Retina (tissue), 1 donor: ENCODE measurements around the gene IGFALS.
"Not testable (repeated sequence)": the region's sequence is repeated elsewhere in the genome, so short reads cannot be mapped to it uniquely, and the experiment has no call there.

Source experiments
- DNase-seq: peaks from one replicate; pipeline ENCODE4 v3.0.0-alpha.2; 2016

IGFALS gene

DNA sequence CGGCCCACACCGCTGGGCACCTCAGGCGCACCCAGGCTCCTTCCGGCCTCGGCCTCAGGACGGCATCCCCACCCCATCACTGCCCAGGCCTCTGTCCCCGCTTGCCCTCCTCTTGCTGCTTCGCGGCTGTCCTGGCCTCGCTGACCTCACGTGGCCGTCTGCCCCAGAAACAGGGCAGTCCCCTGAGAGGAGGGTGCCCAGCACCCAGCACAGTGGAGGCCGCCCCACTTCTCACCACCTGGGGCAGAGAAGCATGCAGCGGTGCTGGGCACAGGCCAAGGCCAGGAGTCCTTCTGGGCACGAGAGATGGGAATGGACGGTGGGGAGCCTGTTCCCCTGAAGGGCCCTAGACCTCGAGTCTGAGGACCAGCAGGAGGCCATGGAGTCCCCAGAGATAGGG lies 24.2 kb upstream of the IGFALS start:
- DNase-seq: no peak

DNA sequence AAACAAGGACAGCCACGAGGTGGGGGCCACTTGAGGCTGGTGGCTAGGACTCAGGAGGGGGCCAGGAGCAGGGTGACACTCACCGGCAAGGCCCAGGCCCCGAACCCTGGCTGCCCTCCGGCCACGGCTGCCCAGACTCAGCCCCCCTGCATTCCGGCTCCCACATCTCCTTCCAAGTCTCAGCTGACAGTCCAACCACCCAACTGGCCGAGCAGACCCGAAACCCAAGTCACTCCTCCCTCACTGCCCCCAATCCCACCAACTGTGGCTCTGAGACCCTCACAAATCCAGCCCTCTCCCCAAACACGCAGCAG lies 23.7 kb upstream of the IGFALS start:
- no peak for DNase-seq

DNA sequence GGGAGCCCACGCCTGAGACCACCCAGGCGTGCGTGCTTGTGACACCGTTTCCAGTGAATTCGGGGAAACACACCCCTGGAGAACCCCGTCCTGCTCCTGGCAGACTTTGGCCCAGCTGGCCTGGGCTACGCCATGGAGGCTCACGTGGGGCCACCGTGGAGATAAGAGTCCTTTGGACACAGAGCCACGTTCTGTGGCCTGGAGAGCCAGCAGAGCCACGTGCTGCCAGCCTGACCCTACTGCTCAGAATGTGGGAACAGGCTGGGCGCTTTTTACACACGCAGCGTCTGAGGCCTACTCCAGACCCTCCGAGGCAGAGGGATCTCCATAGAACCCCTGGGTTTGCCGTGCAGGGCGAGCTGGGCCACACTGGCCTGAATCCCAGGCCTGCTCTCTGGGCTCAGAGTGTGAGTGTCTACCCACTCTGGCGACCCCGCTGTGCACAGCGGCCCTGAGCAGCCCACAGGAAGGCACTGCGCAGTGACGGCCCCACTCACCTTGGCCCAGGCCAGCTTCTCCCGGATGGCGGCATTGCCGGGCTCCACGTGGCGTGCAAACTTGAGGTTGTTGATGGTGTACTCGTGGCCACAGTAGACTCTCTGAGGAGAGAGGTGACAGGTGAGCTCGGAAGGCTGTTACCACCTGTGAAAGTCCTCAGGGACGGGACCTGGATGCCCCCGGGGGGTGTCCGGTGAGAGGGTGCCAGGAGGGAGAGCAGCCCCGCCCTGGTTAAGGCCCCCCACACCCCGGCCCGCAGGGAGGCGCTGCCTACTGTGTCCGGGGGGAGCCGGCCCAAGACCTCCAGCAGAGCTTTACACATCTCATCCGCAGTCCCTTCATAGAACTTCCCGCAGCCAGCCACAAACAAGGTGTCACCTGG lies 23.1 kb upstream of the IGFALS start:
- no peak for DNase-seq

DNA sequence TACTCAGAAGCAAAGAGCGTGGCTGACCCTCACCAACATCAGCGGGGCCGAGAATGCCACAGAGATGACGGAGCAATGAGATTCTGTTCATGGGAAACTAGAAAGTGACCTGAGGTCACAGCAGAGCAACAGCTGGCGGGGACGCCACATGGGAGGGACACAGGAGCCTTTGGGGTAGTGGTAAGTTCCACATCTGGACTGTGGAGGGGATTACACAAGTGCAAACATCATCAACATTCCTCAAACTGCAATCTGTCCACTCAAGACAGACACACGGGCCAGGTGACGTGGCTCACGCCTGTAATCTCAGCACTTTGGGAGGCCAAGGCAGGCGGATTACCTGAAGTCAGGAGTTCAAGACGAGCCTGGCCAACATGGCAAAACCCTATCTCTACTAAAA lies 22.0 kb upstream of the IGFALS start:
- DNase-seq: no peak

DNA sequence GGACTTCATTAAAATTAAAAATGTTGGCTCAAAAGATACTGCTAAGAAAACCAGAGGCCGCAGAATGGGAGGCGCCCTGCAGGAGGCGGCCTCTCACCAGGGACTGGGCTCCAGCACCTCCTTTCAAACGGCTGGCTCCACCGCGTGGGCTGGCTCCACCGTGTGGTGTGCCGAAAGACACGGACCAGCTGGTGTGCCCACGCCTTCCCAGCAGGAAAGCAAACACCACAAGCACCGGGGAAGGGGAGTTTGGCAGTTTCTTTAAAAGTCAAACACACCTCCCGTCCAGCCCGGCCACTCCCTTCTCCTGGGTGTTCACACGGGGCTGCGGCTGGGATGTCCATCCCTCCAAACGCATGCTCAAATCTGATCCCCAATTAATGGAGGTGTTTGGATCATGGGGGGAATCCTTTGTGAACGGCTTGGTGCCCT lies 19.2 kb upstream of the IGFALS start:
- no peak for DNase-seq

DNA sequence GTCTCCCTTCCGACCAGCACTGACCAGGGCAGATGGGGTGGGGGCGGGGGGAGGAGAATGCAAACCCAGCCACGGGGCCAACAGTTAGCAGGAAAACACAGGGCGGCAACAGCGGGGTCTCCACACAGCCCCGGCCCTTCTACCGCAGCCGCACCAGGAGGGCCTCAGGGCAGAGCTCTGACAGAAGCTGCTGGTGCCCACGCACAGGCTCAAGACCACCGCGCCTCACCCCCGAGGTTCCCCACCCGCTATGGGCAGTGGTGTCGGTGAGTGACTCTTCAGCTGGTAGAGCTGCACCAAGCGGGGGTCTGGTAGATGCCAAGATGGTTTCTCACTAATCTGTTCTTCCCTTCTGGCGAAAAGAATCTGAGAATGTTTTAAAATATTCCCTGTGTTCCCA lies 17.0 kb upstream of the IGFALS start:
- no peak for DNase-seq

DNA sequence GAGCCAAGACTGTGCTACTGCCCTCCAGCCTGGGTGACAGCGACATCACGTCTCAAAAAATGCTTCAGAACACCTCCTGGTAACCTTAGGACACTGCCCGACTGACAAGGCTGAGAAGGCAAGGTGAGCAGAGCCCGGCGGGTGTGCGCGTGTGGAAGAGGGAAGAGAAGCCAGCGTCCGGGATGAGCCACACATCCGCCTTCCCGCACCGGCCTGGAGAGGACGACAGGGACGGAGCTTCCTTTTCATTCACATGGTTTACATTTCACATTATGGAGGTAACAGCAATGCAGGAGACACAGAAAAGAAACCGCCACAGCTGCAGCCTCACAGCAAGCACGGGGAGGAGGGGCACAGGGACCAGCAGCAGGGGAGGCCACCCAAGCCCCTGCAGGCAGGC lies 16.6 kb upstream of the IGFALS start:
- no peak for DNase-seq

DNA sequence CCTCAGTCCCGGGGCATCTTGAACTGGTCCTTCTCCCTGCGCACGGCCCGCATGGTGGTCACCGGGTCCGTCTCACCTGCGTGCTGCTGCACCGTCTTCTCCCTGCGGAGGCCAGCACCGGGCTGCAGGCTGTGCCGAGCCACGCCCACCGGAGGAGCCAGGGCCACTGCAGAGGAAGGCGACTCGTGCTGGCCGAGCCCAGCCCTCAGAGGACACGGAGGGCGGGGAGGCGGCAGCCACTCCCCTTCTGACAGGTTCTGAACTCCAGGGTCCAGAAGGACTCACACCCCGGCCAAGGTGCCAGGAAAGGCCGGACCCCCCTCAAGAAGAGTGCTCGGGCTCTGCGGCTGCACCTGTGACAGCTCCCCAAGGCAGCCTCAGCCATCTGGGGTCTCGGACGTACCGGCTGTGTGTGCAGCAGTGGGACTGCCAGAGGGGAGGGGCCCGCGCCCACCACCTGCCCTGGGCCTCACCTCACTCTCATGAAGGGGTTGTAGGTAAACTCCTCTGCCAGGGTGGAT lies 15.8 kb upstream of the IGFALS start:
- no peak for DNase-seq

DNA sequence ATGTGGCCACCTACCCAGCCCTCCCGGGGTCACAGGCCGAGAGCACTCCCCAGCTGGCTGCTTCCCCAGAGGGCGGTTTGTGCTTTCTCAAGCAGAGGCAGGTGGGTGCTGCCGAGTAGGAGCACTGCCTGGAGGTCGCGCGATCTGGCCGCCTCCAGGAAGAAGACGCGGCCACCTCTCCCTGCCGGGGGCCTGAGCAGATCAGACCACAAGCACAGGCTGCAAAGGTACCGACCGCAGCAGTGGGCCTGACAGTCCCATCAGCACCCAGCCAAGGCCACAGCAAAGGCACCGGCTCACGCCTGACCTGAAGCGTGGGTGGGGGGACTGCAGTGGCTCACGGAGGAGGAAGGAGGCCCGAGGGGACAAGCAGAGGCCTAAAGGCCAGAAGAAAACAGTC lies 15.2 kb upstream of the IGFALS start:
- no peak for DNase-seq

DNA sequence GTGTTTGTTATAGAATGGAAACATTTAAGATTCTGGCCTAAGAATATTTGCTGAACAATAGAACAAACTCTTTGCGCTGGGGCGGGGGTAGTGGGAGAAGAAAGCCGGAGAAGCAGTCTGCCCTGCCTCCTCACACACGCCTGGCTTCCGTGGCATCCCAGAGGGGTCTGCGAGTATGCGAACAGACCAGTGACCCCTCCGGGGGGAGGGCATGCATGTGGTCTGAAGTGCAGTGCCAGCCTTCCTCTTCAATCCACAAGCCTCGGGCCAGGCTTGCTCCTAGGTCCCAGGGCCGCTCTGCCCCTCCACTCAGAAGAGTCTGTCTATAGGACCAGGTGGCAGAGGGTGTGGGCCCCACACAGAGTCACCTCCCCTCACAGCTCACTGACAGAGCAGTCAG lies 14.1 kb upstream of the IGFALS start:
- DNase-seq: no peak

DNA sequence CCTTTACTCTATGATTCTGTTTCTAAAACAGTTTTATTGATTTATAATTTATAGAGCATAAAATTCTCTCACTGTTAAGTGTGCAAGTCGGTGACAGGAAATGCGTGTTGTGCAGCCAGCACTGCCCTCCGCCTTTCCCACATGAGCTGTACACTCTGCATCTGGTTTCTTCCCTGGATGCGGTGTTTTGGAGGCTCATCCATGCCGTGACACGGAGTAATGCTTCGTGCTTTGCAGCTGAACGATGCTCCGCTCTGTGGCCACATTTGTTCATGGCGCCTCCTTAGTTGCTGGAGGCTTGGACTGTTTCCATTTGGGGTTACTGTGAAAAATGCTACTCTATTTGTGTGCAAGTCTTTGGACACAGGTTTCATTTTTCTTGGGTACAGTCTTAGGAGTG lies 7.2 kb upstream of the IGFALS start:
- no peak for DNase-seq

DNA sequence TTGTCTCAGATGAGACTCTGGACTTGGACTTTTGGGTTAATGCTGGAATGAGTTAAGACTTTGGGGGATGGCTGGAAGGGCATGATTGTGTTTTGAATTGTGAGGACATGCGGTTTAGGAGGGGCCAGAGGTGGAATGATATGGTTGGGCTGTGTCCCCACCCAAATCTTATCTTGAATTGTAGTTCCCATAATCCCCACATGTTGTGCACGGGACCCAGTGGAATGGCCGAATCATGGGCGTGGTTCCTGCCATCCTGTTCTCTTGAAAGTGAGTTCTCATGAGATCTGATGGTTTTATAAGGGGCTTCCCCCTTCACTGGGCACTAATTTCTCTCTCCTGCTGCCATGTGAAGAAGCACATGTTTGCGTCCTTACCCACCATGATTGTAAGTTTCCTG lies 5.8 kb upstream of the IGFALS start:
- not testable (repeated sequence) for DNase-seq

DNA sequence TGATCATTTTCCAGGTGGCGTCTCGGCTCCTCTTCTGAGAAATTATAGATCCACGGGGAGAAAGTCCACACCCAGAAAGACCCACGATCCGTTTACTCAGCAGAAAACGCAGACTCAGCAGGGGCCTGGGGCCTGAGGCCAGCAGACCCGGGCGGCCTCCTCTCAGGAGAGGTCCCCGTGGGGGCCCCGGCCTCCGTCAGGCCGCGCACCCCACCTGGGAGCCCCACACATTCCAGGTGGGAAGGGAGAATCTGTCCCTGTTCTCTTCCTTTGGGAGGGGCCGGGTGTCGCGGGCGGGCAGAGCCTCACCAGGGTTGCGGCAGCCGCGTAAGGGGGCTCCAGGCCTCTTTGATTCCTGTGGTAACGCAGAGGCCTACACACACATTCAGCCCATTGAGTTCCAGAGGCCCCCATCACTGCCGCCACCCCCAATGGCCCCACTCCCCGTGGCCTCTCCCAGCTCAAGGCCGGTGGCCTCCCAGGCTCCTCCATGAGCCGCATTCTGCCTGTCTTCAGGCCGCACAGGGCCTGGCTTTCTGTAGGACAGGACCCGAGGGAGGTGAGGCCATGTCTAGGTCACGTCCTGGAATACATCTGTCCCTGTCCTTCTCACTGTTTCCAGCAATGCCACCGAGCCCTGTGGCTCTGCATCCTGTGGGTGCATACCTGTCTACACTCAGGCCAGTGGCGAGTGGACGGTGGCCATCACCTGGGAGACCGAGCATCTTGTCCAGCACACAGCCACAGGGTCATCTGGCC lies 1.6 kb upstream of the IGFALS start:
- DNase-seq: no peak

DNA sequence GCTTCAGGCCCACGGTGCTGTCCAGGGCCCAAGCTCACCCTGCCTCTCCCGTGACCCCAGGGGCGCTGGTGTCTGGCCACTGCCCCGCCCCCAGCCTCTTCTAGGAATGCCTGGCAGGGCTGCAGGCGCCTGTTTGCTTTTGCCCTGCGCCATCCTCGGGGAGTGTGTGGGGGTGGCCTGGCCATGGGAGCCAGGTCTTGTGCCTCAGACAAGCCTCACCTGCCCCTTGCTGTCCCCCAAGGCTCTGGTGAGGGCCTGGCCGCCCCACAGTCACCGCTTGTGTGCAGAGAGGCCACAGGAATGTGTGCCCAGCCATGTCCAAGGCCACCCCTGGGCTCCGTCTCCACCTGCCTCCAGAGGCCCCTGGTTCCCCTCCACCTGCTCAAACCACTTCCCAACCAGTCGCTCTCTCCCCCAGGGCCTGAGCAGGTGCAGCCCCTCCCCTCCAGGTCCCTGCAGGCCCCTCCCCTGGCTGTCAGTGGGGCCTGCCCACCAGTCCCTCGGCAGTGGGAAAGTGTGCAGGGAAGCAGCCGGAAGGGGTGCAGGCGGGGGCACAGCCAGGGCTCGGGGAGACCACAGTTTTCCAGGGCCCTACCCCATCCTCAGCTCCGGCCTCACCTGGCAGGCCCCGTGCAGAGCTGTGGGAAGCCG lies 841 bp upstream of the IGFALS start:
- DNase-seq: no peak

DNA sequence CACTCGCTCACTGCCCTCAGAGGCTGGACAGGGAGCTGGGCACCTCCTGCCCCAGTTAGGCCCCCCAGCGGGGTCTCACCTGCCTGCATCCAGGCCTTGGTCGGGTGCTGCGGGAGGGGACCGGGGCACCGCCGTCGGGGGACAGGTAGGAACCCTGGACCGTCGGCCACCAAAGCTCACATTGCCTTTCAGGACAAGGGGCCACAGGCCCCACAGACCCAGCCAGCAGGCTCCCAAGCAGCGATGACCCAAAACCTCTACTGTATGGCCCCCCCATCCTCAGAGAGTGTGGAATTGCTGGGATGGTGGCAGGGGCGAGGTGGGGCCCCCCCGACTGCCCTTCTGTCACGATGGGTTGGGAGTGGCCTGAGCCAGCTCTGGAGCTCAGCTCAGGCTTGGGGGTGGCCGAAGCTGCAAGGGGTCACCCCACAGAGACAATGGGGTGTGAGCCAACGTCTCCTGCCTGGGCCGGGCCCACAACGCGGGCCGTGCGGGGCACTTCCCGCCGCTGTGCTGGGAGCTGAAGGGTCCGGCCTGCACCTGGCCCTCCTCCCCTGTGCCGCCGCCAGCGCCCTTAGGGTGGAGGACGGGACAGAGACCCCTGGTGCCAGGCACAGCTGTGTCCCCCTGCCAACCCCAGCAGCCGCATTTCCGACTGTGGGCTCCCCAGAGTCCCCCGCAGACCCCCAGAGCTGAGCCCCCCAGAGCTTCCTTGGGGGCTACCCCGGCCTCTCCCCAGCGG lies 498 bp downstream of the IGFALS start:
- no peak for DNase-seq

DNA sequence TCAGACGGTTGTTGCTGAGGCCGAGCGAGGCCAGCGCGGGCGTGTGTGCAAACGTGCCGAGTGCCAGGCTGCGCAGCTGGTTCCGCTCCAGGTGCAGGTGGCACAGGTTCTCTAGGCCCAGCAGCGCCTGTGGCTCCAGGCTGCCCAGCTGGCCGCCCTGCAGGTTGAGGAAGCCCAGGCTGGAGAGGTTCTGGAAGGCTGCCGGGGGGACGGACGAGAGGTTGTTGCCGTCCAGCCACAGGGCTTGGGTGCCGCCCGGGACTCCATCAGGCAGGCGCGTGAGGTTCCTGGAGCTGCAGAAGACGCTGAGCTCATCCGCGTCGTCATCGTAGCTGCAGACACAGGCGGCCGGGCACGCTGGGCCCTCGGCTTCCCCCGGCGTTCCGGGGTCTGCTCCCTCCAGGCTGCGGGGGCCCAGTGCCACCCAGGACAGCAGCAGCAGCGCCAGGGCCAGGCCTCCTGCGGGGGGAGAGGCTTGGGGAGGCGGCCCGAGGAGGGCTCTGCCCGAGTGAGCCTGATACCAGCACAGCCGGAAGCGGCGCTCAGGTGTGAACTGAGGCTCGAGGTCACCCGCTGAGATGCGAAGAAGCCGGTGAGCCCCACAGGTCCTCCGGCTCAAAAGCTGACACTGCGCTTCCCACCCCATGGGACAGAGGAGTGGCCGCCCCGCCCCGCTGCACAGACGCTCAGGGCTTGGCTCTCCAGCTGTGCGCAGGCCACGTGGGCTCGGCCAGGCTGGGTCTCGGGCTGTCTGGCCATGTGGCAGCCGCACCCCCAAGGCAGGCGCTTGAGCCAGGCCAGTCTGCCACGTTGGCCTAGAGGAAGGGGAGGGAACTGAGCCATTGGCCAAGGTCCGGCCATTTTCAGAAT lies 1.3 kb downstream of the IGFALS start:
- DNase-seq: no peak

DNA sequence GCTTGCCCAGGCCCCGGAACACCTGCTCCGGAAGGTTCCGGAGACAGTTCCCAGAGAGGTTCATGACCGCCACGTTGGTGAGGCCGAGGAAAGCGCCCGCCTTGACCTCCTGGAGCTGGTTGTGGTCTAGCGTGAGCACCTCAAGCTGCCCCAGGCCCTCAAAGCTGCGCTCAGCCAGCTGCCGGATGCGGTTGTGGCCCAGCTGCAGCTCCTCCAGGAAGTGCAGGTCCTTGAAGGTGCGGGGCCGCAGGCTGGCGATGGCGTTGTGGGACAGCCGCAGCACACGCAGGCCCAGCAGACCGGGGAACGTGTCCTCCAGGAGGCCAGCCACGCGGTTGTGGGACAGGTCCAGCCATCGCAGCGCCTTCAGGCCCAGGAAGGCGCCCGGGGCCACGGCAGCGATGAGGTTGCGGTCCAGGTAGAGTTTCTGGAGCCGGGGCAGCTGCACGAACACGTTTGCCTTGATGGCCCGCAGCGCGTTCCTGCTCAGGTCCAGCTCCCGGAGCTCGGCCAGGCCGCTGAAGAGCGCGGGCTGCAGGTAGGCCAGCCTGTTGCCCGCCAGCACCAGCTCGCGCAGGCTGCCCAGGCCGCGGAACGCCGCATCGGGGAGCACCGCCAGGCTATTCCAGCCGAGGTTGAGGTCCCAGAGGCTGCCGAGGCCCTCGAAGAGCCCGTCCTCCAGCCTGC lies 2.1 kb downstream of the IGFALS start:
- no peak for DNase-seq

DNA sequence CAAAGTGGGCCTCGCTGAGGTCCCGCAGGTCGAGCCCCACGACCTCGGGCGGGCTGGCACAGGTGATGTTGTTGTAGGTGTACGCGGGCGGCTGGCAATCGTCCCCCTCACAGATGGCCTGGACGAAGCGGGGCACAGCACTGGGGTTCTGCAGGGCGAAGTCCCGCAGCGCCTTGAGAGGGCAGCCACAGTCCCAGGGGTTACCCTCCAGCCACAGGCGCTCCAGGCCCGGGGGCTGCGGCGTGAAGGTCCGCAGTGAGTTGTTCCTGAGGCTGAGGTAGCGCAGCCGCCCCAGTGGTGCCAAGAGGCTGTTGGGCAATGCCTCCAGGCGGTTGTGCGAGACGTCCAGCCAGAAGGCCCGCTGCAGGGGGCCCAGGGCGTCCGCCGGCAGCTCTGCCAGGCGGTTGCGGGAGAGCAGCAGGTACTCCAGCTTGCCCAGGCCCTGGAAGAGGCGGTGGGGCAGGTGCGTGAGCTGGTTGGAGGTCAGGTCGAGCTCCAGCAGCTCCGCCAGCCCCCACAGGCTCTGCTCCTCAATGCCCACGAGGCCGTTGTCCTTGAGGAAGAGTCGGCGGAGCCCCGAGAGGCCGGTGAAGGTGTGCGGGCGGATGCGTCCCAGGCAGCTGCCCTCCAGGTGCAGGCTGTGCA lies 2.8 kb downstream of the IGFALS start:
- DNase-seq: no peak

DNA sequence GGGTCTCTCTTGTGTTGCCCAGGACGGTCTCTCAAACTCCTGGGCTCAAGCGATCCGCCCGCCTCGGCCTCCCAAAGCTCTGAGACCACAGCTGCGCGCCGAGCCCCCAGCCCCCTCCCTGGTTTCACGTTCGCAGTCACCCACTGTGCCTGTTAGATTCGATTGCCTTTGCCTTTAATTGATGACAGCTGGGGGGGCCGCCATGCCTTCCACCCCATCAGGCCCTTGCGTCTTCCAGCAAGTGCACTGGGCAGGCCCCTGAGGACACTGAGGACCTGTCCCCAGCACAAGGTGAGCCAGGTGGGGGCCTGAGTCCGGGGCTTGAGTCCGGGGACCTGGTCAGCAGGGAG lies 3.3 kb downstream of the IGFALS start:
- DNase-seq: no peak

DNA sequence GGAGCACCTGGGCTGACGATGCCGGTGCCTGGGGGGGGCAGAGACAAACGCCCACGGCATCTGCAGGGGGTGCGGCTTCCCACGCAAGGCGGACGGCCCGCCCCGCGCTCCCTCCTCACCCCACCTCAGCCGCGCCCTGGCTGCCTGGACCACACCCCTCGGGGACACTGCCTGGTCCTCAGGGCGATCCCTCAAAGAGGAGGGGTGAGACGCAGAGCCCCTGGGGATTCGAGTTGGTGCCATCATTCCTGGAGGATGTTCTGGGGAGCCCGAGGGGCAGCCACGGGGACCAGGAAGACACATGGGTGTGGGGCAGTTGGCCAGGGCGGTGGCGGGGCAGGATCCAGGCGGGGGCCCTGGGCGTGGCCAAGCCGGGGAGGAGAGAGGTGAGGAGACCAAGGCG lies 3.9 kb downstream of the IGFALS start:
- DNase-seq: no peak

DNA sequence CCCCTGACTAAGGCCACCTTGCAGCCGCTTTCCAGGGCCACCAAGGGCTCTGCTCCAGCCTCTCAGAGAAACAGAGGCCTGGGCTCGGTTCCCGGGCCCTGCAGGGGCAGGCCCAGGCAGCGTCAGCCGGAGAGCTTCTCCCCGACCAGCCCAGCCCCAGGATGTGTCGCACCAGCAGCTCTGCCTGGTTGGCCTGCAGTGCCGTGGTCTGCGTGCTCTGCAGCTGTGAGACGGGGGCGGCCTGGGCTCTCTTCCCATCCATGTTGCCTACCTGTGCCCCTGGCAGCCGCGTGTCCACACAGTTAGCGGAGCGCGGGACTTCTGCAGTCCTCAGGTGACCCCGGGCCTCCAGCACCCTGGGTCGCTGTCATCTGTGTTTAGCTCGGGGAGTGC lies 4.8 kb downstream of the IGFALS start:
- DNase-seq: no peak
